ENCODE data around the gene CRLF3.

Gene CRLF3, protein sequence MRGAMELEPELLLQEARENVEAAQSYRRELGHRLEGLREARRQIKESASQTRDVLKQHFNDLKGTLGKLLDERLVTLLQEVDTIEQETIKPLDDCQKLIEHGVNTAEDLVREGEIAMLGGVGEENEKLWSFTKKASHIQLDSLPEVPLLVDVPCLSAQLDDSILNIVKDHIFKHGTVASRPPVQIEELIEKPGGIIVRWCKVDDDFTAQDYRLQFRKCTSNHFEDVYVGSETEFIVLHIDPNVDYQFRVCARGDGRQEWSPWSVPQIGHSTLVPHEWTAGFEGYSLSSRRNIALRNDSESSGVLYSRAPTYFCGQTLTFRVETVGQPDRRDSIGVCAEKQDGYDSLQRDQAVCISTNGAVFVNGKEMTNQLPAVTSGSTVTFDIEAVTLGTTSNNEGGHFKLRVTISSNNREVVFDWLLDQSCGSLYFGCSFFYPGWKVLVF

DNA sequence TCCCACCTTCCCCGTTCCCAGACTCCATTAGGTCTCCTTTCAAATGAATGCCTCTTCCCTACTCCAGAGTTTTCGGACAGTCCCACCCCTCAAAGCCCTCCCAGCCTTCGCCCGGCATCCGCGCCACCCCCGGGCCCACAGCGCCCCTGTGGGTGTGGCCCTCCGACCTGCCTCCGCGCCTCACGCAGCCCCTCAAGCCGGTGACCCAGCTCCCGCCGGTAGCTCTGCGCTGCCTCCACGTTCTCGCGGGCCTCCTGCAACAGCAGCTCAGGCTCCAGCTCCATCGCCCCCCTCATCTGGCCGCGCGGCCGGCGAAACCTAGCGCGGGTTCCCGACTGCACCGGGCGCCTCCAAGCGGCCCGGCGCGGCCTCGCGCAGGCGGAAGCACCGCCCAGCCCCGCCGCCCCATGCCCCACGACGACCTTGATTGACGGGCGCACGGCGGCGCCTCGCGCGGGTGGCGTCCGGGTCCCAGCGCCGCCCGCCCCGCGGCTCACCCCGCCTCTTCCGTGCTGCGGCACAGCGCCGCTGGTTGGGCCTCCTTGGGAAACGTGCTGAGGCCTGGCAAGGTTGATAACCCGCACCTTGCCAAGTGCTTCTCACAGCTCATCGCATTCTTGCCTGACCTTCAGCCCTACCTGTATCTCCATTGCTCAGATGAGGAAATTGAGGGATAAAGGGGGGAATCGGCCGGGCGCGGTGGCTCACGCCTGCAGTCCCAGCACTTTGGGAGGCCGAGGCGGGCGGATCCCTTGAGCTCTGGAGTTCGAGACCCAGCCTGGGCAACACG, at the start of gene CRLF3:
TSS of gene CRLF3 (minus strand) at position 337 of the 790 bp plus-strand sequence. CDS start at position 296, 41 bp downstream.
- Histone ChIP-seq H3K4me3 (ENCODE audit: low read length) (peak within 1 kb of the TSS; percentile 95), H3K9me3 (ENCODE audit: control insufficient read depth, low read length) (no peaks in the 10 kb centered on the region), H3K27me3 (replicated peaks; ENCODE audit: control insufficient read depth, insufficient read depth, low read length) (no peaks in the 10 kb centered on the region), H3K4me1 (ENCODE audit: control insufficient read depth, insufficient read depth, low read length) (peaks cover 16% of the 10 kb centered on the region), H3K9ac (ENCODE audit: low read length) (peak within 1 kb of the TSS; percentile 95), H3K36me3 (ENCODE audit: control insufficient read depth, insufficient read depth, low read length, severe bottlenecking) (no peaks in the 10 kb centered on the region)
- peak; percentile 95 for DNase-seq (ENCODE audit: low read depth)

DNA sequence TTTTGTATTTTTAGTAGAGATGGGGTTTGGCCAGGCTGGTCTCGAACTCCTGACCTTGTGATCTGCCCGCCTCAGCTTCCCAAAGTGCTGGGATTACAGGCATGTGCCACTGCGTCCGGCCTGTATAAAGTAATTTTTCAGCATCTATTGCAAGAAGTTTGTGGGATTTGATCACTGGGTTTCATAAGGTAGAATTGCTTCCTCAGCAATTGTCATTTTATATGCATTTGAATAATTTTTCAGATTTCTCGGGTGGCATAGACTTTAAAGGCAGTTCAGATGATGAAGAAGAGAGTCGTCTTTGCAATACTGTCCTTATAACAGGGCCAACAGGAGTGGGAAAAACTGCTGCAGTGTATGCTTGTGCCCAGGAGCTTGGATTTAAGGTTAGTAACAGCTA, 44.5 kb upstream of the CRLF3 start:
- Histone ChIP-seq H3K9ac (ENCODE audit: low read length) (no peak overlapping the region), H3K4me3 (ENCODE audit: low read length) (no peak overlapping the region), H3K4me1 (ENCODE audit: control insufficient read depth, insufficient read depth, low read length) (no peaks in the 10 kb centered on the region), H3K9me3 (ENCODE audit: control insufficient read depth, low read length) (no peaks in the 10 kb centered on the region), H3K36me3 (ENCODE audit: control insufficient read depth, insufficient read depth, low read length, severe bottlenecking) (peaks cover 6% of the 10 kb centered on the region), H3K27me3 (replicated peaks; ENCODE audit: control insufficient read depth, insufficient read depth, low read length) (no peaks in the 10 kb centered on the region)
- no peak for DNase-seq (ENCODE audit: low read depth)

DNA sequence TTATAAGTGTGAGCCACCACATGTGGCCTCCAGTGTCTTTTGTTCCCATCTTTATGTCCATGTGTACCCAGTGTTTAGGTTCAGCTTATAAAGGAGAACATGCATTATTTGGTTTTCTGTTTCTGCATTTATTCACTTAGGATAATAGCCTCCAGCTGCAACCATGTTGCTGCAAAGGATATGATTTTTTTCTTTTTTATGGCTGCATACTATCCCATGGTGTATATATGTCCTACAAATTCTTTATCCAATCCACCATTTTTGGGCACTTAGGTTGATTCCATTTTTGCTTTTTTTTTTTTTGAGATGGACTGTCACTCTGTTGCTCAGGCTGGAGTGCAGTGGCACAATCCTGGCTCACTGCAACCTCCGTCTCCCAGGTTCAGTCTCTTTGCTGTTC, 40.1 kb upstream of the CRLF3 start:
- H3K4me3 ChIP-seq (ENCODE audit: low read length) = no peak overlapping the region
- no peaks in the 10 kb centered on the region for H3K4me1 ChIP-seq (ENCODE audit: control insufficient read depth, insufficient read depth, low read length)
- DNase-seq (ENCODE audit: low read depth) = no peak
- peaks cover 6% of the 10 kb centered on the region for H3K36me3 ChIP-seq (ENCODE audit: control insufficient read depth, insufficient read depth, low read length, severe bottlenecking)
- H3K9ac ChIP-seq (ENCODE audit: low read length) = no peak overlapping the region
- H3K9me3 ChIP-seq (ENCODE audit: control insufficient read depth, low read length) = no peaks in the 10 kb centered on the region
- no peaks in the 10 kb centered on the region for H3K27me3 ChIP-seq (replicated peaks; ENCODE audit: control insufficient read depth, insufficient read depth, low read length)

DNA sequence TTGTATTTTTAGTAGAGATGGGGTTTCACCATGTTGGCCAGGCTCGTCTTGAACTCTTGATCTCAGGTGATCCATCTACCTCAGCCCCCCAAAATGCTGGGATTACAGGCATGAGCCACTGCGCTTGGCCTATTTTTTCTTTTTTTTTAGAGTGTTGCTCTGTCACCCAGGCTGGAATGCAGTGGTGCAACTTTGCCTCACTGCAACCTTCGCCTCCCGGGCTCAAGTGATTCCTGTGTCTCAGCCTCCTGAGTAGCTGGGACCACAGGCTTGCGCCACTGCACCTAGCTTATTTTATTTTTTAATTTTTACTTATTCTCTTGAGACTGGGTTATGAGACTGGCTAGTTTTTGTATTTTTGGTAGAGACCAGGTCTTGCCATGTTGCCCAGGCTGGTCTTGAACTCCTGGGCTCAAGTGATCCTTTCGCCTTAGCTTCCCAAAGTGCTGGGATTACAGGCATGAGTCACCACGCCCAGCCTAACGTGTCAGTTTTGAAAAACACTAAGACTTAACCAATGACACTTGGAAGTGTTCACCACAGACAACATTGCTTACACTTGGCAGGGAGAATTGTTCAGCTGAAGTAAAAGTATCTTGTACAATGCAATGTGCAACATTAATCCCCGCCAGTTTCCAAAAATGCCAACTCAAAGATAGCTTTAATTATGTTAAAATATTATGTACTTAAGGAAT, 34.2 kb upstream of the CRLF3 start:
- Histone ChIP-seq H3K27me3 (replicated peaks; ENCODE audit: control insufficient read depth, insufficient read depth, low read length) (no peaks in the 10 kb centered on the region), H3K36me3 (ENCODE audit: control insufficient read depth, insufficient read depth, low read length, severe bottlenecking) (no peaks in the 10 kb centered on the region), H3K4me3 (ENCODE audit: low read length) (no peak overlapping the region), H3K4me1 (ENCODE audit: control insufficient read depth, insufficient read depth, low read length) (no peaks in the 10 kb centered on the region), H3K9me3 (ENCODE audit: control insufficient read depth, low read length) (no peaks in the 10 kb centered on the region), H3K9ac (ENCODE audit: low read length) (no peak overlapping the region)
- DNase-seq (ENCODE audit: low read depth) = no peak

DNA sequence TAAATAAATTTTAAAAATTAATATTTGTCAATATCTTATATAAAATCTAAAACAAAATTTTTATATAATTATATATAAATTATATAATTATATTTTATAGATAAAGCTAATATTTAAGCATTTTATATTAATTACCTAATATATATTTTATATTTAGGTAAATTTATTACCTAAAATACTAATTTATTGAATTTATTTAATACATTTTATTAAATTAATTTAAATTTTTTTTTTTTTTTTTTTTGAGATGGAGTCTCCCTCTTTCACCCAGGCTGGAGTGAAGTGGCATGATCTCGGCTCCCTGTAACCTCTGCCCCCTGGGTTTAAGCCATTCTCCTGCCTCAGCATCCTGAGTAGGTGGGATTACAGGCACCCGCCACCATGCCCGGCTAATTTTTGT, 29.7 kb upstream of the CRLF3 start:
- no peaks in the 10 kb centered on the region for H3K36me3 ChIP-seq (ENCODE audit: control insufficient read depth, insufficient read depth, low read length, severe bottlenecking)
- no peak for DNase-seq (ENCODE audit: low read depth)
- no peaks in the 10 kb centered on the region for H3K9me3 ChIP-seq (ENCODE audit: control insufficient read depth, low read length)
- no peak overlapping the region for H3K9ac ChIP-seq (ENCODE audit: low read length)
- no peak overlapping the region for H3K4me3 ChIP-seq (ENCODE audit: low read length)
- no peaks in the 10 kb centered on the region for H3K4me1 ChIP-seq (ENCODE audit: control insufficient read depth, insufficient read depth, low read length)
- H3K27me3 ChIP-seq (replicated peaks; ENCODE audit: control insufficient read depth, insufficient read depth, low read length) = no peaks in the 10 kb centered on the region

DNA sequence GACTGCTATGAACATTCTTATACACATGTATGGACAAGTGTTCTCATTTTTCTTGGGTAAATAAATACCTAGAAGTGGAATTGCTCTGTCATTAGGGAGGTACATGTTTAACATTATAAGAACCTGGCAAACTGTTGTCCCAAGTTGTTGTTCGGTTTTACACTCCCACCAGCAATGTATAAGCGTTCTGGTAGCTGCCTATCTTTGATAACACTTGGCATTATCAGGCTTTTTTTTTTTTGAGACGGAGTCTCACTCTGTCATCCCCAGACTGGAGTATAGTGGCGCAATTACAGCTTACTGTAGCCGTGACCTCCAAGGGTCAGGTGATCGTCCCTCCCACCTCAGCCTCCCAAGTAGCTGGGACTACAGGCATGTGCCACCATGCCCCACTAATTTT, 23.5 kb upstream of the CRLF3 start:
- no peak overlapping the region for H3K4me3 ChIP-seq (ENCODE audit: low read length)
- H3K27me3 ChIP-seq (replicated peaks; ENCODE audit: control insufficient read depth, insufficient read depth, low read length) = no peaks in the 10 kb centered on the region
- H3K9me3 ChIP-seq (ENCODE audit: control insufficient read depth, low read length) = no peaks in the 10 kb centered on the region
- no peak for DNase-seq (ENCODE audit: low read depth)
- H3K9ac ChIP-seq (ENCODE audit: low read length) = no peak overlapping the region
- H3K4me1 ChIP-seq (ENCODE audit: control insufficient read depth, insufficient read depth, low read length) = no peaks in the 10 kb centered on the region
- no peaks in the 10 kb centered on the region for H3K36me3 ChIP-seq (ENCODE audit: control insufficient read depth, insufficient read depth, low read length, severe bottlenecking)

DNA sequence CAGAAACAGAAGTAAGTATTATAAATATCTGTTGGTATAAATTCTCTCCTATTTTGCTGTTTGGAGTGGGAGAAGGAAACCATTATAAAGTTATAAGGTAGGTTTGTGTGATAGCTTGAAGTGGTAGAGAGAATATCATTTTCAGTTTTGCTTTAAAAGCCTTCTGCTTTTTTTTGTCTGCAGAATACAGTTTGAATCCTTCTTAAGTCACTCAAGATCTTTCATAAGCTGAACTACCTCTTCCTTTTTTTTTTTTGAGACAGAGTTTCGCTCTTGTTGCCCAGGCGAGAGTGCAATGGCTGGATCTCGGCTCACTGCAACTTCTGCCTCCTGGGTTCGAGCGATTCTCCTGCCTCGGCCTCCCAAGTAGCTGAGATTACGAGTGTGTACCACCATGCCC, 16.3 kb upstream of the CRLF3 start:
- H3K36me3 ChIP-seq (ENCODE audit: control insufficient read depth, insufficient read depth, low read length, severe bottlenecking) = no peaks in the 10 kb centered on the region
- no peaks in the 10 kb centered on the region for H3K4me1 ChIP-seq (ENCODE audit: control insufficient read depth, insufficient read depth, low read length)
- H3K4me3 ChIP-seq (ENCODE audit: low read length) = no peak overlapping the region
- no peak overlapping the region for H3K9ac ChIP-seq (ENCODE audit: low read length)
- H3K27me3 ChIP-seq (replicated peaks; ENCODE audit: control insufficient read depth, insufficient read depth, low read length) = no peaks in the 10 kb centered on the region
- no peak for DNase-seq (ENCODE audit: low read depth)
- no peaks in the 10 kb centered on the region for H3K9me3 ChIP-seq (ENCODE audit: control insufficient read depth, low read length)

DNA sequence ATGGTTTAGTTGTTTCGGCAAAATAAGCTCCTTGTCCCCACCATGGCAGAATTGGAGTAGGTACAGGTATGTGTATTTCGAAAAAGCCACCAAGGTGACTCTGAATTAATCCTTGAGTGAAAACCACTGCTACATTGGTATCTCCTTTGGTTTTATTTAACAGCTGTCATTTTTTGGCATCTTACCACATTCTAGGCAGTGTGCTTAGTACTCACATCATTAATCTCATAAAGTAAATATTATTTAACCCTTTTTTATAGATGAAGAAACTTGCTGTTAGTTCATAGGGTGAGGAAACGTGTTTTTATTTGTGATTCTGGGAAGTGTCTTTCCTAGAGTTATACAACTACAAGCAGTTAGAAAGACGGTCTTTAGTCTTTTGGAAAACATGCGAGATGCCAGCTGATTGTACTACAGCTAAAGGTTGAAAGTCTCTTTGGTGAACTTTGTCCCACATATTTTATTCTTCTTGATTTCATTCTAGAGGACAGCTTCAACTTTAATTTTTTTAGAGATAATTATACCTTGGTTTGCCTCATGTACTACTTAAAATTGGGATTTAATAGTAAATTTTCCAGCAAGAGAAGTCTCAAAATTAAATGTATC, 13.8 kb upstream of the CRLF3 start:
- Histone ChIP-seq H3K4me3 (ENCODE audit: low read length) (no peak overlapping the region), H3K4me1 (ENCODE audit: control insufficient read depth, insufficient read depth, low read length) (no peaks in the 10 kb centered on the region), H3K27me3 (replicated peaks; ENCODE audit: control insufficient read depth, insufficient read depth, low read length) (no peaks in the 10 kb centered on the region), H3K36me3 (ENCODE audit: control insufficient read depth, insufficient read depth, low read length, severe bottlenecking) (no peaks in the 10 kb centered on the region), H3K9ac (ENCODE audit: low read length) (no peak overlapping the region), H3K9me3 (ENCODE audit: control insufficient read depth, low read length) (no peaks in the 10 kb centered on the region)
- no peak for DNase-seq (ENCODE audit: low read depth)

DNA sequence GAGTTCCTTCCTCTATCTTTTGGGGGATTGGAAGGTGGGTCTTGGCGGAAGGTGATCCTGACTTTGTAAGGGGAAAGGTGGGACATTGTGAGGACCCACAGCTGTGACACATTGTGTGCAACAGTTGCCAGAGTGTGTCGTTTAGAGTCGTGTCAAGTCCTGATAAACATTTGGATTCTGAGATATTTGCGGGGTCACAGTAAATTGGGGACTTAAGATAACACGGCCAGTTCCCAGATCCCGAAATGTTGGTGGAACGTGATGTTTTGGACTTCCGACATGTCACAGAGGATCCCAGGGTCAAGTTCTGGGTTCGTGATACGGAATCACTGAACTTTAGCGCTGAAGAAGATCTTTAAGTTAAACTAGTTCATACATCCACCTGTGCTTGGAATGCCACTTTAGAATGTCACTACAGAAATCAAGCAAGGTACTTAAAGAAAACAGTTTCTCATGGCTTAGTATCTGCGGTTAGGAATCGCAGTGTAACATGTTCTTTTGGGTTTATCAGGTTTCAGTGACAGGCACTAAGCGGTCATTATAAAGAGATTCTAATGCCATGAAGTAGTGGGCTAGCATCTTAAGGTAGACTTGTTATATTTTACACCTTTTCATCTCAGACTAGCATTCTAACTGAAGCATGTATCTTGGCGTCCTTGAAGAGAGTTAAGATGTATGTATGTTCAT, 8.1 kb upstream of the CRLF3 start:
- peak overlapping the region; percentile 91 for H3K9ac ChIP-seq (ENCODE audit: low read length)
- no peak for DNase-seq (ENCODE audit: low read depth)

DNA sequence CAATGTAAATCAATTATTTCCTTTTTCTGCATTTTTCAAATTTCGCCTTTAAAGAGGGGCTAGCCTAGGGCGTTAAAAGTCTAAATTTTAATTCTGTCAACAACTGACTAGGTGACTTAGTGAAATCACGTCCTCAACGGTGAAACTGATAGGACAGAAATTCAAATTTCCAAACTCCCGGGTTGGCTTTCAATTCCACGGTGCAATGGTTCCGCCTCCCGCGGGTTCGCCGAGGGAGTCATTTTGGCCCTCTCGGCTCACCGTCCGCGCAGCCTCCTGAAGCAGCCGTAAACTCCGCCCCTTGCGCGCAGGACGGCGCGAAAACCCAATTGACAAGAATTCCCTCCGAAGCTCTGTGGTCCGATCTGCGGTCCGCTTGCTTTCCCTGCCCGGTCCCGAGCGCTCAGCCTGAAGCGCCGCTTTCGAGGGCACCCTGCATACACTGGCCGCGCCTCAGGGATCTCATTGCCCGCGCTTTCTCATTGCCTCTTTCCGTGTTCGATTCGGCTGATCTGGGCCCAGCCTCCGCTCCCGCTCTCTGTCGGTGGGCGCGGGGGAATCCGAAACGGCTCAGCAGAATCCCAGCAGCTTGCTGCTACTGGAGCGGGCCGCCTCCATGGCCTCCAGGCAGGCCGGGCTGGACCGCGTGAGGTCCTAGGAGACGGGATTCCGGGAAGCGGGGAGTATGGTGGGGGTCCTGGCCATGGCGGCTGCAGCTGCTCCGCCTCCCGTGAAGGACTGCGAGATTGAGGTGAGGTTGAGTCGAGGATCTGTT, 7.4 kb upstream of the CRLF3 start, which contains the start of gene ATAD5:
TSS of gene ATAD5 (plus strand) at position 304 of the 775 bp plus-strand sequence. CDS start at position 686, 382 bp downstream.
- no peaks in the 10 kb centered on the region for H3K27me3 ChIP-seq (replicated peaks; ENCODE audit: control insufficient read depth, insufficient read depth, low read length)
- peak within 1 kb of the TSS; percentile 99 for H3K4me3 ChIP-seq (ENCODE audit: low read length)
- H3K9ac ChIP-seq (ENCODE audit: low read length) = peak within 1 kb of the TSS; percentile 91
- H3K4me1 ChIP-seq (ENCODE audit: control insufficient read depth, insufficient read depth, low read length) = peaks cover 12% of the 10 kb centered on the region
- no peaks in the 10 kb centered on the region for H3K9me3 ChIP-seq (ENCODE audit: control insufficient read depth, low read length)
- peak; percentile 97 for DNase-seq (ENCODE audit: low read depth)
- H3K36me3 ChIP-seq (ENCODE audit: control insufficient read depth, insufficient read depth, low read length, severe bottlenecking) = no peaks in the 10 kb centered on the region

More for the DNA sequence above, 8.1 kb upstream of the CRLF3 start:
- Histone ChIP-seq H3K9me3 (ENCODE audit: control insufficient read depth, low read length) (no peaks in the 10 kb centered on the region), H3K27me3 (replicated peaks; ENCODE audit: control insufficient read depth, insufficient read depth, low read length) (no peaks in the 10 kb centered on the region), H3K36me3 (ENCODE audit: control insufficient read depth, insufficient read depth, low read length, severe bottlenecking) (no peaks in the 10 kb centered on the region), H3K4me1 (ENCODE audit: control insufficient read depth, insufficient read depth, low read length) (peaks cover 12% of the 10 kb centered on the region), H3K4me3 (ENCODE audit: low read length) (peak overlapping the region; percentile 99)

Data from adipocyte (in vitro differentiated cells).